ENCODE data around the gene ICAM1.

Gene ICAM1

DNA sequence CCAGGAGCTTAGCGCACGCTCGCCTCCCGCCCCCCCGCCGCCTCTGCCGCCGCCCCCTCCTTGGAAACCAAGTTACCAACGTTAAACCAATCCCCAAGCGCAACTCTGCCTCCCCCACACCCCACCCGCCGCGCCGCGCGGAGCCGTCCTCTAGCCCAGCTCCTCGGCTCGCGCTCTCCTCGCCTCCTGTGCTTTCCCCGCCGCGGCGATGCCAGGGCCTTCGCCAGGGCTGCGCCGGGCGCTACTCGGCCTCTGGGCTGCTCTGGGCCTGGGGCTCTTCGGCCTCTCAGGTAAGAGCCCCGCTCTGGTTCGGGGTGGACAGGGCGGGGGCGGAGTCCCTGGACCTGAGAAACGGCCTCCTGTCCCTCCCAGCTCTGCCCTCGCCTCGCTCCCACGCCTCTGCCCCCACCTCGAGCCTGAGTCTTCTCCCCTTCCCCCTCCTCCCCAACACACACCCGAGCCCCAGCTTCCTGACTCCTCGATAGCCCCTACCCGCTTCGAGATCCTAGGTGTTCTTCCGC is 19.0 kb downstream of the ICAM1 start, which contains the start of gene ICAM5 (continued):
- TF ChIP-seq RARB (CRISPR knock-in tag; IDR thresholded peaks at IDR 0.05): no peak

DNA sequence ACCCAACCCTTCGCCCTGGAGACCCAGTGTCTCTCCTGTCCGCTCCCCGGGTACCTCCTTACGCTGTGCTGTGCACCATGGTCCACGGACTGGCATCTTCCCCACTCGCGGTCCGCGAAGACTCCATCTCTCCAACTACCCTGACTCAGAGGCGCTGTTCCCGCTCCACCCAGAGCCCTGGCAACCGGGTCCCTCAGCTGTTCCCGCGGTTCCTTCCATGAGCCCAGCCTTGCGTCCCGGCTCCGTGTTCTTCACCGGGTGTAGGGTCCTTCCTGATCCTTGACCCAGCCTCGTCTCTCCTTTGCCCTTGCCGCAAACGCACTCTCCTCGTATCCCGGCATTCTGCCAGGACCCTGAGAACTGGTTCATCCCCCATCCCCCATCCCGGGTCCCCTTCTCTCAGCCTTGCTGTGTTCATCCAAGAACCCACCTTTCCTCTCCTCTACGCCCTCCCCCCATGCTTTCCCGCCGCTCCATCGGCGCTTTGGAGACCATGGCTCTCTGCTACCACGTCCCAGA is 19.5 kb downstream of the ICAM1 start:
- TF ChIP-seq SNAI2 (CRISPR knock-in tag; IDR thresholded peaks at IDR 0.05) (no peak), ARNTL (CRISPR knock-in tag; IDR thresholded peaks at IDR 0.05; ENCODE audit: borderline replicate concordance, low read depth) (no peak), ZFP3 (CRISPR knock-in tag; IDR thresholded peaks at IDR 0.05) (no peak)
- TF ChIP-seq, protein P1, sequence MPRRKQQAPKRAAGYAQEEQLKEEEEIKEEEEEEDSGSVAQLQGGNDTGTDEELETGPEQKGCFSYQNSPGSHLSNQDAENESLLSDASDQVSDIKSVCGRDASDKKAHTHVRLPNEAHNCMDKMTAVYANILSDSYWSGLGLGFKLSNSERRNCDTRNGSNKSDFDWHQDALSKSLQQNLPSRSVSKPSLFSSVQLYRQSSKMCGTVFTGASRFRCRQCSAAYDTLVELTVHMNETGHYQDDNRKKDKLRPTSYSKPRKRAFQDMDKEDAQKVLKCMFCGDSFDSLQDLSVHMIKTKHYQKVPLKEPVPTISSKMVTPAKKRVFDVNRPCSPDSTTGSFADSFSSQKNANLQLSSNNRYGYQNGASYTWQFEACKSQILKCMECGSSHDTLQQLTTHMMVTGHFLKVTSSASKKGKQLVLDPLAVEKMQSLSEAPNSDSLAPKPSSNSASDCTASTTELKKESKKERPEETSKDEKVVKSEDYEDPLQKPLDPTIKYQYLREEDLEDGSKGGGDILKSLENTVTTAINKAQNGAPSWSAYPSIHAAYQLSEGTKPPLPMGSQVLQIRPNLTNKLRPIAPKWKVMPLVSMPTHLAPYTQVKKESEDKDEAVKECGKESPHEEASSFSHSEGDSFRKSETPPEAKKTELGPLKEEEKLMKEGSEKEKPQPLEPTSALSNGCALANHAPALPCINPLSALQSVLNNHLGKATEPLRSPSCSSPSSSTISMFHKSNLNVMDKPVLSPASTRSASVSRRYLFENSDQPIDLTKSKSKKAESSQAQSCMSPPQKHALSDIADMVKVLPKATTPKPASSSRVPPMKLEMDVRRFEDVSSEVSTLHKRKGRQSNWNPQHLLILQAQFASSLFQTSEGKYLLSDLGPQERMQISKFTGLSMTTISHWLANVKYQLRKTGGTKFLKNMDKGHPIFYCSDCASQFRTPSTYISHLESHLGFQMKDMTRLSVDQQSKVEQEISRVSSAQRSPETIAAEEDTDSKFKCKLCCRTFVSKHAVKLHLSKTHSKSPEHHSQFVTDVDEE (CRISPR knock-in tag; IDR thresholded peaks at IDR 0.05): no peak
- TF ChIP-seq, protein P2, sequence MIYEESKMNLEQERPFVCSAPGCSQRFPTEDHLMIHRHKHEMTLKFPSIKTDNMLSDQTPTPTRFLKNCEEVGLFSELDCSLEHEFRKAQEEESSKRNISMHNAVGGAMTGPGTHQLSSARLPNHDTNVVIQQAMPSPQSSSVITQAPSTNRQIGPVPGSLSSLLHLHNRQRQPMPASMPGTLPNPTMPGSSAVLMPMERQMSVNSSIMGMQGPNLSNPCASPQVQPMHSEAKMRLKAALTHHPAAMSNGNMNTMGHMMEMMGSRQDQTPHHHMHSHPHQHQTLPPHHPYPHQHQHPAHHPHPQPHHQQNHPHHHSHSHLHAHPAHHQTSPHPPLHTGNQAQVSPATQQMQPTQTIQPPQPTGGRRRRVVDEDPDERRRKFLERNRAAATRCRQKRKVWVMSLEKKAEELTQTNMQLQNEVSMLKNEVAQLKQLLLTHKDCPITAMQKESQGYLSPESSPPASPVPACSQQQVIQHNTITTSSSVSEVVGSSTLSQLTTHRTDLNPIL (CRISPR knock-in tag; IDR thresholded peaks at IDR 0.05; ENCODE audit: low read depth): no peak
- TF ChIP-seq, protein P3, sequence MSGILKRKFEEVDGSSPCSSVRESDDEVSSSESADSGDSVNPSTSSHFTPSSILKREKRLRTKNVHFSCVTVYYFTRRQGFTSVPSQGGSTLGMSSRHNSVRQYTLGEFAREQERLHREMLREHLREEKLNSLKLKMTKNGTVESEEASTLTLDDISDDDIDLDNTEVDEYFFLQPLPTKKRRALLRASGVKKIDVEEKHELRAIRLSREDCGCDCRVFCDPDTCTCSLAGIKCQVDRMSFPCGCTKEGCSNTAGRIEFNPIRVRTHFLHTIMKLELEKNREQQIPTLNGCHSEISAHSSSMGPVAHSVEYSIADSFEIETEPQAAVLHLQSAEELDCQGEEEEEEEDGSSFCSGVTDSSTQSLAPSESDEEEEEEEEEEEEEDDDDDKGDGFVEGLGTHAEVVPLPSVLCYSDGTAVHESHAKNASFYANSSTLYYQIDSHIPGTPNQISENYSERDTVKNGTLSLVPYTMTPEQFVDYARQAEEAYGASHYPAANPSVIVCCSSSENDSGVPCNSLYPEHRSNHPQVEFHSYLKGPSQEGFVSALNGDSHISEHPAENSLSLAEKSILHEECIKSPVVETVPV (CRISPR knock-in tag; IDR thresholded peaks at IDR 0.05): no peak
- TF ChIP-seq, protein P4, sequence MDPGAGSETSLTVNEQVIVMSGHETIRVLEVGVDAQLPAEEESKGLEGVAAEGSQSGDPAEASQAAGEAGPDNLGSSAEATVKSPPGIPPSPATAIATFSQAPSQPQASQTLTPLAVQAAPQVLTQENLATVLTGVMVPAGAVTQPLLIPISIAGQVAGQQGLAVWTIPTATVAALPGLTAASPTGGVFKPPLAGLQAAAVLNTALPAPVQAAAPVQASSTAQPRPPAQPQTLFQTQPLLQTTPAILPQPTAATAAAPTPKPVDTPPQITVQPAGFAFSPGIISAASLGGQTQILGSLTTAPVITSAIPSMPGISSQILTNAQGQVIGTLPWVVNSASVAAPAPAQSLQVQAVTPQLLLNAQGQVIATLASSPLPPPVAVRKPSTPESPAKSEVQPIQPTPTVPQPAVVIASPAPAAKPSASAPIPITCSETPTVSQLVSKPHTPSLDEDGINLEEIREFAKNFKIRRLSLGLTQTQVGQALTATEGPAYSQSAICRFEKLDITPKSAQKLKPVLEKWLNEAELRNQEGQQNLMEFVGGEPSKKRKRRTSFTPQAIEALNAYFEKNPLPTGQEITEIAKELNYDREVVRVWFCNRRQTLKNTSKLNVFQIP (CRISPR knock-in tag; IDR thresholded peaks at IDR 0.05; ENCODE audit: borderline replicate concordance, low read depth): no peak
- ATAC-seq: peak; percentile 0; the same call in 1 of the 3 replicates

DNA sequence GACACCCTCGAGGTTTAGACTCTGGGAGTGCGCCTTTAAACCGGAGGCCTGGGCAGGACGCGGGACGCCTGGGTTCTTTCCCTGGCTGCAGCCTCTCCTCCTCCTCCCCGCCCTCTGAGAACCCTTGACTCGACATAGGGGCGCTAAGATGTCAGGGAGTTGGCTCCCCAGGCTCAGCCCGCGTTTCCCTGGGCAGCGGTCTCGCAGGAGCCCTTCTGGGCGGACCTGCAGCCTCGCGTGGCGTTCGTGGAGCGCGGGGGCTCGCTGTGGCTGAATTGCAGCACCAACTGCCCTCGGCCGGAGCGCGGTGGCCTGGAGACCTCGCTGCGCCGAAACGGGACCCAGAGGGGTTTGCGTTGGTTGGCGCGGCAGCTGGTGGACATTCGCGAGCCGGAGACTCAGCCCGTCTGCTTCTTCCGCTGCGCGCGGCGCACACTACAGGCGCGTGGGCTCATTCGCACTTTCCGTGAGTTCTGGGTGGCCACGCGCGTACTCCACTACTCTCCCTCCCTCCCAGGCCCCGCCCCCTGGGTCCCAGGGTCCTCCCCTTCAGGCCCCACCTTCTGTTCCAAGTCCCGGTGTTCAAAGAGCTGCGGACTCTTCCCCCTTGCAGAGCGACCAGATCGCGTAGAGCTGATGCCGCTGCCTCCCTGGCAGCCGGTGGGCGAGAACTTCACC is 20.1 kb downstream of the ICAM1 start:
- no peak for TF ChIP-seq RARB (CRISPR knock-in tag; IDR thresholded peaks at IDR 0.05)
- TF ChIP-seq ZC3H10 (CRISPR knock-in tag; IDR thresholded peaks at IDR 0.05): no peak
- TF ChIP-seq ESRRG (CRISPR knock-in tag; IDR thresholded peaks at IDR 0.05): no peak
- TF ChIP-seq, protein P4 (CRISPR knock-in tag; IDR thresholded peaks at IDR 0.05; ENCODE audit: borderline replicate concordance, low read depth): no peak
- no peak for TF ChIP-seq ZFP3 (CRISPR knock-in tag; IDR thresholded peaks at IDR 0.05)
- TF ChIP-seq CSDC2 (CRISPR knock-in tag; IDR thresholded peaks at IDR 0.05): no peak
- no peak for TF ChIP-seq ARNTL (CRISPR knock-in tag; IDR thresholded peaks at IDR 0.05; ENCODE audit: borderline replicate concordance, low read depth)
- TF ChIP-seq ZNF565 (CRISPR knock-in tag; conservative IDR thresholded peaks at IDR 0.05; ENCODE audit: low read depth): no peak
- TF ChIP-seq ZNF8 (CRISPR knock-in tag; IDR thresholded peaks at IDR 0.05): no peak
- TF ChIP-seq, protein P5, sequence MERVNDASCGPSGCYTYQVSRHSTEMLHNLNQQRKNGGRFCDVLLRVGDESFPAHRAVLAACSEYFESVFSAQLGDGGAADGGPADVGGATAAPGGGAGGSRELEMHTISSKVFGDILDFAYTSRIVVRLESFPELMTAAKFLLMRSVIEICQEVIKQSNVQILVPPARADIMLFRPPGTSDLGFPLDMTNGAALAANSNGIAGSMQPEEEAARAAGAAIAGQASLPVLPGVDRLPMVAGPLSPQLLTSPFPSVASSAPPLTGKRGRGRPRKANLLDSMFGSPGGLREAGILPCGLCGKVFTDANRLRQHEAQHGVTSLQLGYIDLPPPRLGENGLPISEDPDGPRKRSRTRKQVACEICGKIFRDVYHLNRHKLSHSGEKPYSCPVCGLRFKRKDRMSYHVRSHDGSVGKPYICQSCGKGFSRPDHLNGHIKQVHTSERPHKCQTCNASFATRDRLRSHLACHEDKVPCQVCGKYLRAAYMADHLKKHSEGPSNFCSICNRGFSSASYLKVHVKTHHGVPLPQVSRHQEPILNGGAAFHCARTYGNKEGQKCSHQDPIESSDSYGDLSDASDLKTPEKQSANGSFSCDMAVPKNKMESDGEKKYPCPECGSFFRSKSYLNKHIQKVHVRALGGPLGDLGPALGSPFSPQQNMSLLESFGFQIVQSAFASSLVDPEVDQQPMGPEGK (CRISPR knock-in tag; IDR thresholded peaks at IDR 0.05; ENCODE audit: borderline replicate concordance): no peak
- TF ChIP-seq TCF4 (CRISPR knock-in tag; IDR thresholded peaks at IDR 0.05; ENCODE audit: borderline replicate concordance): no peak
- no peak for TF ChIP-seq SNAI2 (CRISPR knock-in tag; IDR thresholded peaks at IDR 0.05)
- TF ChIP-seq TOX (CRISPR knock-in tag; IDR thresholded peaks at IDR 0.05; ENCODE audit: borderline replicate concordance): no peak
- TF ChIP-seq, protein P1 (CRISPR knock-in tag; IDR thresholded peaks at IDR 0.05): no peak
- no peak for TF ChIP-seq ZFP30 (CRISPR knock-in tag; IDR thresholded peaks at IDR 0.05)
- no peak for TF ChIP-seq ISL1 (CRISPR knock-in tag; IDR thresholded peaks at IDR 0.05)
- TF ChIP-seq ZNF70 (CRISPR knock-in tag; IDR thresholded peaks at IDR 0.05): no peak
- no peak for TF ChIP-seq GLIS3 (CRISPR knock-in tag; IDR thresholded peaks at IDR 0.05)
- TF ChIP-seq BACH2 (CRISPR knock-in tag; IDR thresholded peaks at IDR 0.05; ENCODE audit: borderline replicate concordance): no peak
- TF ChIP-seq, protein P2 (CRISPR knock-in tag; IDR thresholded peaks at IDR 0.05; ENCODE audit: low read depth): no peak
- ATAC-seq: peak; percentile 40

Measured in SK-N-SH treated with all-trans-retinoic acid at 6 μM for 48 hours (cell line).